AG09319 (cell line): Measurements from ENCODE around the gene FGD1.

Experiments used
- DNase-seq: peaks from one replicate; pipeline ENCODE4 v3.0.0-alpha.2; 2010; ENCODE audit warnings: low read depth; ENCODE audit errors: extremely low read depth
- CTCF ChIP-seq: IDR thresholded peaks from 2 replicates; pipeline ENCODE4 v1.5.1; 2011; ENCODE audit warnings: low read depth, mild to moderate bottlenecking, inconsistent platforms, low read length, moderate library complexity

Gene FGD1

GRCh38 chrX:54430519-54430918 lies 65.5 kb downstream of the FGD1 start:
- DNase-seq: no peak
- TF ChIP-seq CTCF: no peak

- DNase-seq: no peak
- TF ChIP-seq CTCF: no peak
Observed at GRCh38 chrX:54427837-54428424, 68.1 kb downstream of the FGD1 start.

GRCh38 chrX:54423161-54423888 lies 72.7 kb downstream of the FGD1 start:
- no peak for TF ChIP-seq CTCF
- DNase-seq: no peak

GRCh38 chrX:54422168-54422567 lies 73.9 kb downstream of the FGD1 start:
- no peak for TF ChIP-seq CTCF
- no peak for DNase-seq

- no peak for DNase-seq
- no peak for TF ChIP-seq CTCF
Observed at GRCh38 chrX:54419559-54420302, 76.3 kb downstream of the FGD1 start.

GRCh38 chrX:54416965-54417364 lies 79.1 kb downstream of the FGD1 start:
- TF ChIP-seq CTCF: no peak
- DNase-seq: no peak
